Activated T-cell treated with anti-CD3 and anti-CD28 coated beads for 48 hours (primary cell): ENCODE measurements around the gene SLC2A5.
A peak's percentile ranks its signal among the peaks of the same experiment; 100 is the strongest.
"Not testable (repeated sequence)": the region's sequence is repeated elsewhere in the genome, so short reads cannot be mapped to it uniquely, and the experiment has no call there.

Source experiments
- DNase-seq: peaks from one replicate; pipeline ENCODE4 v3.0.0-alpha.2; 2020; ENCODE audit warnings: low read depth

Gene SLC2A5

GRCh38 chr1:9033363-9033762 lies 36.1 kb downstream of the SLC2A5 start:
- DNase-seq: no peak

DNA sequence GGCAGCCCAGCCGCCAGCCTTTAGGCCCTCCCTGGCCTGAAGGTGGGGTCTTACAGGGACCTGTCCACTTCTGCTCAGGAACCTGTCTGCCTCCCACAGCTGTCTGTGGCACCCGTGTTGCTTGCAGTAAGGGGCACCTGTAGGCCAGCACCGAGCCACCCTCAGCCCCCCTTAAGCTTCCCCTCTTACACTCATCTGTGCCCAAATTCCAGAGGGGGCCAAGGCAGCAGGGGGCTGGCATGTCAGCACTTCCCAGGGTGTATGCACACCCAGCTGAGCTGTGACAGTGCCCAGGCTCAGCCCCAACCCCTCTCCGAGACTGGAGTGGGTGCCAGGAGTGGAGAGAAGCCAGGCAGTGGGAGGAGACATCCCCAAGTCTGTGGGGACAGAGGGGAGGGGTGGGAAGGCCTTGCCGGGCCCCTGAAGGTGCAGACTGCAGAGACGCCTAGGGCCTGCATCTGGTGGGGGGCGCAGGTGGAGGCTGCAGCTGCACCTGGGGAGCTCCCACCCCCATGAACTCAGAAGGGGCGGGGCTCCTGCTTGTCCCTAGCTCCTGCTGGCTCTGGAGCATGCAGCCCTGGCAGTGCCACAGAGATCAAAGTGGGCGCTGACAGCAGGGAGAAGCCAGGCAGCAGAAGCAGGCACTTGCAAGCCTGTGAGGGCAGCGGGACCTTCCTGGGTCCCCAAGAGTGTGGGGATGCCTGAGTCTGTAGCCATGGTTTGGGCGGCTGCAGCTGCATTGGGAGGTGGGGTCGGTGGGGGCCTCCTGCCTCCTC lies 37.8 kb downstream of the SLC2A5 start:
- no peak for DNase-seq

DNA sequence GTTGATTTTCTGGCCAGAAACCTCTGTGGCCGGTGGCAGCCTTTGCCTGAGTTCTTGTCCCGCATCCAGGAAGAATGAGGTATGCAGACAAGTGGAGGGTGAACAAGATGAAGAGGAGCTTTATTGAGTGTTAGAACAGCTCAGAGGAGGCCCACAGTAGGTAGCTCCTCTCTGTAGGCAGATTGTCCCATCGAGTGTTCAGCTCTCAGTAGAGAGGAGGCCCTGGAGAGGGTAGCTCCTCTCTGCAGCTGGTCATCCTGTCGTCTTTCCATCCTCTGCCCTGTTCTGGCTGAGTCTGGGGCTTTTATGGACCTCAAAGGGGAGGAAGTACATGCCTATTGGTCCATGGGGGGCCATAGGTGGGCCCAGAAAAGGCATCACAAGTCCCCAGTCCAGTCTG lies 38.4 kb downstream of the SLC2A5 start:
- not testable (repeated sequence) for DNase-seq

DNA sequence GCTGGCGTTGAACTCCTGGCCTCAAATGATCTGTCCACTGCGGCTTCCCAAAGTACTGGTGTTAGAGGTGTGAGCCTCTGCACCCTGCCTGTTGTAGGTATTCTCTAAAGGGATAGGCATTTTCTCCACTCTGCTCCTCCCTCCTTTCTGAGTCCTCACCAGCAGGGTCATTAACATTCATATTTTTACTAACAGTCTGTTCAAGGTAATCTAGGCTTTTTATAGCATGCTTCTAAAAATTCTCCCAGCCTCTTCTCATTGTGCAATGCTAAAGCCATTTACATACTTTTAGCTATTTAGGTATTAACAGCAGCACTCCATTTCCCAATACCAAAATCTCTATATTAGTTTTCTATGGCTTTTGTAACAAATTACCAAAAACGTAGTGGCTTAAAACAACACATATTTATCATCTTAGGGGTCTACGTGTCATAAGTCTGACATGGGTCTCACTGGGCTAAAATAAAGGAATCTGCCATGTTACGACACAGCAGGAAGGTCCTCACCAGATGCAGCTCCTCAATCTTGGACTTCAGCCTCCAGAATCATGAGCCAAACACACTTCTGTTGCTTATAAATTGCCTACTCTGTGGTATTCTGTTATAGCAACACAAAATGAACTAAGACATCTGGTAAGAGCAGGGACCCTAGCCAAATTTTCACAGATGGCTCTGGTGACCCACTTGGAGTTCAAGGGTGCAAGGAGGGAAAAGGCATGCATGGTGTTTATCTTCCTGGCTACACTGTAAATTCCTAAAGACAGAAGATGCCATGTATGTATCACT lies 40.3 kb downstream of the SLC2A5 start:
- no peak for DNase-seq

DNA sequence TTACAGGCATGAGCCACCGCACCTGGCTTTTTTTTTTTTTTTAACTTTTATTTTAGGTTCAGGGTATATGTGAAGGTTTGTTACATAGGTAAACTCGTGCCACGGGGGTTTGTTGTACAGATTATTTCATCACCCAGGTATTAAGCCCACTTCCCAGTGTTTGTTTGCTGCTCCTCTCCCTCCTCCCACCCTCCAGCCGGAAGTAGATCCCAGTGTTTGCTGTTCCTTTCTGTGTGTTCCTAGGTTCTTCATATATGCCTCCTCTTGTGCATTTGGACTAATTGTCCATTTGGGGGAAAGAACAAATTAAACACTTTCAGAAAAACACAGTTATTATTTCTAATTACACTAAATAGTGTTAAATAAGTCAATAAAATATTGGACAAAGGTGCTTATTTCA lies 42.1 kb downstream of the SLC2A5 start:
- DNase-seq: no peak

DNA sequence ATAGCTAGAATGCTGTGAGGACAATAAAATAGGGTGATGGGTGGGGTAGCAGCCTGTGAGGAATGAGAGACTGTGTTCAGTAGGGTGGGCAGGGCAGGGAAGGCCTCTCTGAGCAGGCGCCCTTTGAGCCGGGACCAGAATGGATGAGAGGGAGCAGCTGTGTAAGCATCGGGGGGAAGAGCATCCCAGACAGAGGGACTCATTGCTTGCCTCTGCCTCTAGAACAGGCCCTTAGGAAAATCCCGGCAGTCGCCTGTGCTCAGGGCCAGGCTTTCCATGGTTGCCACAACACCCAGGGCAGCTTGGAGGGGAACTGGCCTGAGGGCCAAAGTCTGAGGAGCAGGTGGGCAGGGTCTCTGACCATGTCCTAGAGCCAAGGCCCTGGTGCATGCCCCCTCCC lies 44.0 kb downstream of the SLC2A5 start:
- no peak for DNase-seq

GRCh38 chr1:9024837-9025236 lies 44.6 kb downstream of the SLC2A5 start:
- no peak for DNase-seq

DNA sequence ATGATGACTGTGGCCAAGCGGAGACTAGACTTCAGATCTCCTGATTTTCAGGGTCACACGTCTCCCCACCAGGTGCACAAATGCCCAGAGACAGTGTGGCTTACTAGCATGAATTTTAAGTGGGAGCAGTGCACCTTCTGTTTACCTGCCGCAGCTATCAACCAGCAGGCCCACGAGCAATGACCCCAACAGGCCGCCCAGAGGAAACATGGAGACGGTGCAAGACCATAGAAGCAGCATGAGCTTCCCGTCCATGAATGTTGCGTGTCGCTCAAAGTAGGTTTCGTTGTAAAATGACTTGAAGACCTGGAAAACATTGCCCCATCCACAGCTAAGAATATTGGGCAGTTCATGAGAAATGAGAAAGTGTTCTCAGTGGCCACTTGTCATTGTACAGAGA lies 46.7 kb downstream of the SLC2A5 start:
- DNase-seq: no peak

- DNase-seq: not testable (repeated sequence)
These were observed 47.3 kb downstream of the SLC2A5 start for GRCh38 chr1:9022026-9022738.

GRCh38 chr1:9020305-9020704 lies 49.1 kb downstream of the SLC2A5 start:
- no peak for DNase-seq

DNA sequence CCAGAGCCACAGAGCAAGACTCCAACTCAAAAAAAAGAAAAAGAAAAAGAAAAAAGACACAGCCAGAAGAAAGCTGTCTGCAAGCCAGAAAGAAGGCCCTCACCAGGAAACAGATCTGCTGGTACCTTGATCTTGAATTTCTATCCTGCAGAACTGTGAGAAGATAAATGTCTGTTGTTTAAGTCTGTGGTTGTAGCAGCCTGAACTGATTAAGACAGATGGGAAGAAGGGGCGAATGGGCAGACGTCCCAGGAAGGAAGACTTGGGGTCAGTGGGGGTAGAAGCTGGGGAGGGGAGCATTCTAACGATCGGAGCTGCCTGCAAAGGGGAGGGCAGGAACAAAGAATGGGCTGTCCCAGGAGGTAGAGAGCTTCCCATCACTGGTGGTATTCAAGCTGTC lies 49.5 kb downstream of the SLC2A5 start:
- DNase-seq: no peak

DNA sequence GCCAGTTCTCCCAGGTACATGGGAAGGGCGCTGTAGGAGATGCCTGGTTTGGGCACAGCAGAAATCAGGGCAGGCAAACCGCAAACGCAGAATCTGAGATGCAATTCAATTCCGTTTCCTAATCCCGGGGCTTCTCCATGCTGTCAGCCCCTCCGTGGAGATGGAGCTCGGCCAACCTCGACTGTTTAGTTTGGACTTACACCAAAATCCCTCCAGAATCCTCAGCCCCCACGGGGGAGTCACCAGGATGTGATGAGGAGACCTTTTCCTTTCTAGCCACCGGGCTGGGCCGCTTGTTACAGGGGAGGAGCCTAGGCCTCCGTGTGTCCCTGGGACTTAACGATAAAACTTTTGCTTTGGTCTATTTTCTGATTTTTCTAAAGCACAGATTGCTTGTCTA lies 51.1 kb downstream of the SLC2A5 start:
- DNase-seq: no peak

- no peak for DNase-seq
These were observed 53.0 kb downstream of the SLC2A5 start for GRCh38 chr1:9016455-9016854.

DNA sequence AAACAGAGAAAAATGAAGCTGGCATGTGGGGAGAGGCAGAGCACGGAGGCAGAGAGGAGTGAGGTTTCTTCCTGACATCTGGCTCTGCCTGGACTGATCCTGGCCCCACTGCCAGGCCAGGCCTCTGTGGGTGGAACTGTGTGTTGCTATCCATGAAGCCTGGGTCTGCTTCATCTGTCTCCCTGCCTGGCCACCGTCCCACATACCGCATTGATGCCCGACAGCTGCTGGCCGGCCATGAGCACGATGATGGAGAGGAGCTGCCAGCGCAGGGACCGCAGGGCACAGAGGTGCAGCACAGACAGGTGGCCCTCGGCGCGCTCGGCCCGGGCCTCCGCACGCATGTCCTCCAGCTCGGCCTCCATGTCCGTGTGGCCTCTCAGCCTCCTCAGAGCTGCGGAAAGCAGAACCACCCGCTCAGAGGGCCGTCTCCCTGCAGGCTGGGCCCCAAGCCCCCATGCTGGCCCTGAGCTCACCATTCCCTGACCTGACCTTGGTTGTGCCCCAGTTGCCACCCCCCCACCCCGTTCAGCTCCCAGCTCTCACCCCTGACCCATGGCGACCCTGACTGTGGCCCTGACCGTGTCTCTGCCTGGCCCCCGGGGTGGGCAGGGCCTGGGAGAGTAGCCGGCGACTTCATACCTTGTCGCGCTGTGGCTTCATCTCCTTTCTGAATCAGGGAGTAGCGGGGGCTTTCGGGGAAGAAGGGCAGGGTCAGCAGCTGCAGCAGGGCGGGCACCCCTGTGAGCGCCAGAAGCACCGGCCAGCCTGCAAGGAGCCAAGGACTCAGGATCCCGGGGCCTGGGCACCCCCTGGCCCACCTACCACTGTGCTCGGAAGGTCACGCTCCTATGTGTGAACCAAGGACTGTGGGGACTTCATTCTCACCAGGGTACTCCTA lies 54.7 kb downstream of the SLC2A5 start:
- DNase-seq: no peak

DNA sequence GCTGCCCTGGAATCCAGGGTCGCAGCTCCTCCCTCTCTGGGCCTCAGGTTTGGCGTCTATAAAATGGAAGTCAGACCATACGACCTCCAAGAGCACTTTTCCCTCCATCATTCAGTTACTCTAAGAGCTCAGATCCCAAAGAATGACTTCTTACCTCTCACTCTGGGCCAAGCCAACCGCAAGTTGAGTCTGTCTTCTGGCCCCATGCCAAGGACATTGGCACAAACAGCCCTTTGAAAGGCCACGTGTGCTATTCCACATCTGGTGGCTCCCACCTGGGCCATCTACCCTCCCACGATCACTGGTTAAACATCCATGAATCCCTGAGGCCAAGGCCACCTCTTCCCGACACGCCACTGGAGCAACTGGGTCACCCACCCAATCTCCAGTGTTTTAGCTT lies 55.6 kb downstream of the SLC2A5 start:
- DNase-seq: no peak

DNA sequence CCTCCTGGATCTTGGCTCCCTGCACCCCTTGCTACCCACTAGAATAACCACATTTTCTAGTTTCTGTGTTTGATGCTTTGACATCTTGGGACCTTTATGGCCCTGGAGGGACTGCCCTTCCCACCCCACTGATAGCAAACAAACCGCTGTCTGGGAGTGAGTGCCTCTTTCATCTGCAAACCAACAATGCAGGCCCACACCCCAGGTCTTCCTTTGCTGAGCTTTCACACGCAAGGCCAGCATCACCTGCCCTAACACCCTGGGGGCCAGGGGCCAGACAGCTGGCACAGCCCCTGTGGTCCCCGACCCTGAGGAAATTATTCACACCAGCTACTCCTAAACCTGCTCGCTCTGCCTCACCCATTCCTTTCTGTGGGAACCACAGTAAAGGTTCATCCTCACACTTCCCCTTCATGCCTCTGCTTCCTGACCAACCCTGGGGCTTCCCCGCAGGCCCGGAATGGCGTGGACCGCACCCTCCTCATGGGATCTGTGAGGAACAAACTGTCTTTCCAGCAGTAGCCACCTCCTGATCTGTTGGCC lies 58.6 kb downstream of the SLC2A5 start:
- DNase-seq: no peak

- peak; percentile 37 for DNase-seq
These were observed 59.7 kb downstream of the SLC2A5 start for GRCh38 chr1:9009438-9010370.

- DNase-seq: no peak
These were observed 61.2 kb downstream of the SLC2A5 start for GRCh38 chr1:9008236-9008635.

DNA sequence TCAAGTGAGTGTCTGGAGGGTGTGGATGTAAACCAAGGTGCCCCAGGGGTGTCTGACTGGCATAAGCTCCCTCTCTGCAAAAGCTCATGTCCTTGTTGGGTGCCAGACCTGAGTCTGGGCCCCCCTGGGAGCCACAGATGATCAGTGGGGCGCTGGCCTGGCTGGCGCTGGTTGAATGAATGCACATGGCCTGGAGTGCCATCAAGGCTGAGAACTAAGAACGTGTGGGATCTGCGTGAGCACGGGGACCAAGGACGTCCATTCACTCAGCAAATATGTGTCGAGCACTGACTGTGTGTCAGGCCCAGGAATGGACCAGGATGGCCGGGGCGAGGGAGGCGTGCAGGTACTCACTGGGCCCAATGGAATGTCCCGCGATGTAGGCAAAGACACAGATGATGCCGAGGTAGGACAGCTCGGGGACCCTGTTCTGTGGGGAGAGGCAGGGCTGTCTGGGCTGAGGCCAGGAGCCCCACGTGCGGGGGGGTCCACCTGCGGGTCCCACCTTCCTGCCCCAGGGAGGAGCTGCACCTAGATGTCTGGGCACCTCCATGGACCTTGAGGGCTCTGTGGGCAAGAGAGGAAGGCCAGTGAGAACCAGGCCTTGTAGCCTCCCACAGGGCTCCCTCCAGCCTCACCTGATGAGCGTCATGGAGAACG lies 62.3 kb downstream of the SLC2A5 start:
- DNase-seq: no peak

GRCh38 chr1:9005395-9005708 lies 64.1 kb downstream of the SLC2A5 start:
- no peak for DNase-seq
